Left cardiac atrium (tissue), 4 donors: ENCODE results near the gene NFATC4. TPM values are rescaled to one million over a fixed set of nuclear protein-coding genes. Genes with fewer than 3 reads are reported as not detected.
A peak's percentile ranks its signal among the peaks of the same experiment; 100 is the strongest.
"Not testable (repeated sequence)": the region's sequence is repeated elsewhere in the genome, so short reads cannot be mapped to it uniquely, and the experiment has no call there.

Experiments used
- ATAC-seq, 2 donors: fragments of 200-7000 bp; cut with Tn5 transposase; one replicate each; pipeline ENCODE4 v1.9.1; 2020; ENCODE audit warnings: mild to moderate bottlenecking in 2 of 2, moderate library complexity in 2 of 2
- DNase-seq: peaks from one replicate; pipeline ENCODE4 v3.0.0-alpha.2; 2020
- intact Hi-C, 2 donors: fragments of 100-400 bp; cut with DNase I; formaldehyde crosslinking; loops; one replicate each; pipeline versions ENCODE4 v1.14.1 to v1.15.1; 2022 to 2023
- total RNA-seq, 2 donors: library from RNA; stranded (reverse); fragmentation: NEBNext Ultra II Directional; extraction: Animal tissue kit (Norgen Biotek cat#: 25700); gene quantifications; one replicate each; pipeline ENCODE4 v1.2.1, GENCODE V29; 2021
- donor health status: DM: no; HTN: yes; CAD: no.
- donor health status: DM: no; HTN: yes; CAD: no; lungs with severe emphysema.
- donor health status: DM: yes; HTN: yes; CAD: no.
- donor health status: Dilated cardiomyopathy.

NFATC4 gene
- total RNA-seq, 2 donors from 2014 or later = 23.9 to 30.9 TPM

DNA sequence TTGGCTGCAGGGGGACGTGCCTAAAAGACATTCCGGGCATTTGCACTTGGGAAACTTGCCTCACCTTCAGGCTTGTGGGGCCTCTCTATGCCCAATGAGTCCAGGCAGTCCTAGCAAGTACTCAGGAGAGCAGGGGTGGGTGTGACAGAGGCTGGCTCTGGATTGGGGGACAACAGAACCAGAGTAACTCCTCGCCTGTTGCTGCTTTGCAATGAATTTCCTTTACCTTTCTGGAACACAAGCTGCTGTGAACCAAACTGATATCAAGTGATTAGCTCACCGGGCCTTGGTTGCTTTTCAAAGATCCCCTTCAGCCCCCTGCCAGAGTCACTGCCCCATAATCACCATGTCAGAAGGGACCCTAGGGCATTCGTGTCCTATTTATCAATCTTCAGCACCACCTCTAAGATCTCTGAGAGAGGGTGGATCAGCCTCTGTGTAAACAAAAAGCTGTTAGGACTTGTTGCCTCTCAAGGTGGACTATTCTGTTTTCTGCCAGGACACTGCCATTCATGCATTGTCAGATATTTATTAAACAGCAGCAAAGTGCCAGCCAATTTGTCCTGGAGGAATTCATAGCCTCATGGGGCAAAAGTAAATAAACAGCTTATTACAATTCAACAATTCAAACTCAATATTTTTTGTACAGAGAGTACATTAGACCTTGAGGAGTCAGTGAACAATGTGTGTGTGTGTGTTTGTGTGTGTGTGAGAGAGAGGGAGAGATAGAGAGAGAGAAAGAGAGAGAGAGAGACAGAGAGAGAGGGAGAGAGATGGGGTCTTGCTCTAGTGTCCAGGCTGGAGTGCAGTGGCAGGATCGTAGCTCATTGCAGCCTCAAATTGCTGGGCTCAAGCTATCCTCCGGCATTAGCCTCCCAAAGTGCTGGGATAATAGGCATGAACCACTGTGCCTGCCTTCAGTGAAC is 11.3 kb downstream of the NFATC4 start:
- ATAC-seq (no peak), DNase-seq (no peak)
- intact Hi-C loops = no loop called here

DNA sequence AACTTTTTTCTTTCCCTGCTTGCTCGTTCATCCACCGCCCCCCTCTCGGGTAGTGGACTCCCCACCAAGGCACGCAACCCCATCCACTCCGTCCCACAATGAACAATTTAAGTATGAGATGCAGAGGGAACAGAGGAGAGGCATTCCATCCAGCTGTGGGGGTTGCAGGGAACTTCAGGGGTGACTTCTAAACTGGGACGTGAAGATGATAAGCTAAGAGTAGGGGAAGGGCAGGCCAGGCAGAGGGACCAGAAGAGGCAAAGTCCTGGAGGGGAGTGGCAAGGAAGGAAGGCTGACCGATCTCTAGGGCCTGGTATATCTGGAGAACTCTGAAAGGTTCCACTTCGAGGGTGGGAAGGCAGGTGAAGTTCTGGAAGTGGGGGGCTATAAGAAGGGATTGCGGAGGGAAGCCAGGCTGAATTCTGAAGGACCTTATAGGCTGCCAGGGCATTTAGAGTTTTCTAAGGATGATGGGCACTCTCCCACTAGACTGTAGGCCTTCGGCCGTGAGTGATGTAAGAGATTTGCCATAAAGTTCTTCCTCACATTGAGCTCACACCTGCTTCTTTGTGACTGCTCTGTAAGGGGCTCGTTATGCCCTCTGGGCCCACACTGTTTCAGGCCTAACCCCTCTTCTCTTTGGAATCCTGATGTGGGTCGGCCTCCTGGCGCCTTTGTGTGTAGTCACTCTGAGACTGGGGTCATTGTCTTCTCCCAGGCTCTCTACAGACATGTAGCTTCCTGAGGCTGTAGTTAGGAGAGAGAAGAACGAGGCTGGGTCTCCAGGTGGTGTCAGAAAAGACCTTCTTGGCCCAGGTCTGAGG is 12.1 kb downstream of the NFATC4 start:
- intact Hi-C loops = no loop called here
- DNase-seq = no peak
- no peak for ATAC-seq

DNA sequence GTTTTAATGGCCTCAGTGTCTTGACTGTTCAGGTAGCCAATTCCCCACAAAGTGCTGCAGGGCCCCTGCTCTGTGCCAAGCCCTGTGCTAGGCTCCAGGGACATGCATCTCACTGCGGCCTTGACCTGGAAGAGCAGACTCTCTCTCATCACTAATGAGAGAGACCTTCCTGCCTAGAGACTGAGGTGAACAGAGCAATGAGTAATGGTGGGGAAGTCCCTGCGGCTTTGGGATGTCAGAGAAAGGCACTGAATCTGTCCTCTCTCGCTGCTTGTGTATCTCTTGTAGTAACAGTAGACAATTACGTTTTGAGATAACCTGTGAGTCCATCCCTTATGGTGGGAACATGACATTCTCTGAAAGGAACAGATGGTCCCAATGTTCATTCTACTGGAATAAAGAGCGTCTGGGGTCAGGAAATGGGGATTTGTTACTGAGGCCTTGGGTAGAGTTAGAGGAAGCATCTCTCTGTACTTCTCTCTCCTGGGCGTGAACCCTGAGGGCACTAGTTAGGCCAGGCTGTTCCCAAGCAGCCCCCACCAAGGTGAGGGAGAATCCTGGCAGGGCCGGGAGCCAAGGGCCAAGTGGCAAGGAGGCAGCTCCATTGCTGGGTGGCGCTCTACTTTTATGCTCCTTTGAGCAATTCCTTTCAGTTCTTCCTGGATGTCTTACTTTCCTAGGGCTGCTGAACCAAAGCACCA is 13.5 kb downstream of the NFATC4 start:
- intact Hi-C loops = no loop called here
- DNase-seq = no peak
- ATAC-seq = no peak

DNA sequence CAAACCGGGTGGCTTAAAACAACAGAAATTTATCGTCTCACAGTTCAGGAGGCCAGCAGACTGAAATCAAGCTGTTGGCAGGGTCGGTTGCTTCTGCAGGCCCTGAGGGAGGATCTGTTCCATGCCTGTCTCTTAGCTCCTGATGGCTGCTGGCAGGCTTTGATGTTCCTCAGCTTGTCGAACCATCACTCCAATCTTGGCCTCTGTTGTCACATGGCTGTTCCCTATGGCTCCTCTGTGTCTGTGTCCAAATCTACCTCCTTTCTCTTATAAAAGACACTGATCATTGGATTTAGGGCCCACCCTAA is 14.0 kb downstream of the NFATC4 start:
- intact Hi-C loops = no loop called here
- ATAC-seq = no peak
- no peak for DNase-seq

DNA sequence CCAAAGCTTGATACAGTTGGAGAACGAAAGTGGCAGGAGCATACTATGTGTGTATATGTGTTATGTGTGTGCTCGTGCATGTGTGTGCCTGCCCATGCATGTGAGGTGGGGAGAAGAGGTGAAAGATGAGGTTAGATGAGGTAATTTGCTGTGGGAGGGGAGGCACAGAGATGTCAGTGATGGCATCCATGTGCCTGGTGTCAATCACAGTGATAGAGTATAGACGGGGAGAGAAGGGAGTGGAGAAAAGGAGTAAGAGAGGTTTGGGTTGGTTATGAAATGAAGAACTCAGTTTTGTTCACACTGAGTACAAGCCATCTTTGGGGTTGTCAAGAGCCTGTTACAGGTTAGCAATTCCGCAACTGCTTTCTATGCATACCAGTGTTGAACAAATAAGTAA is 16.2 kb downstream of the NFATC4 start:
- ATAC-seq = no peak
- DNase-seq = no peak
- intact Hi-C loops = no loop called here

DNA sequence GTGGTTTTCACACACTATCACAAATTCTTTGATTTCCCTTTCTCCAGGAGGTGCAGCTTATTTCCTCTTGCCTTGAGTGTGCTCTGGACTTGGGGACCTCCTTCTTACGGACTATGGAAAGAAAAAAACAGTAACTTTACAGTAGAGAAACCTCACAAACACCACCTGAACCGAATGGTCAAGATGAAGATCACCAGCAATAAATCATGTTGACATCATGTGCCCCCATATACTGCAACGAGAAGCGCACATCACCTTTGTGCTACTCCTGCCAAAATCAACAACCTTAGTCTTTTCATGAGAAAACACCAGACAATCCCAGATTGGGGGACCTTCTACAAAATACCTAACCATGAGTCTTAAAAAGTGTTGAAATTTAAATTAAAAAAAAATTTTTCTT is 17.5 kb downstream of the NFATC4 start:
- DNase-seq (no peak), ATAC-seq (no peak)
- intact Hi-C loops = no loop called here

DNA sequence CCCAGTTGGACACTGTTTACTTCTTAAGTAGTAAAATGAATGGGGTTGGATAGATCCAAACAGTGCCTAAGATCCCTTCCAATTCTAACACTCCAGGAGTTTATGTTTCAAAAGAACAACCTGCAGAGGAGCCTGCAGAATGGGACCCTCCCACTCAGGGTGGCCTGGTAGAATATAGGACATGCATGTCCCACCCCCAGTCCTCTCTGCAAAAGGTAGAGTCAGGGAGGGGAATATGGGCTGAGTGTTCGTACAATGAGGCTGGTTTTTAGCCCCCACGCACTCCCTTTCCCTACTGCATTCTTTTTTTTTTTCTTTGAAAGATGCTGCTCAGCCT is 19.0 kb downstream of the NFATC4 start:
- ATAC-seq (no peak), DNase-seq (no peak)
- intact Hi-C loops = no loop called here

DNA sequence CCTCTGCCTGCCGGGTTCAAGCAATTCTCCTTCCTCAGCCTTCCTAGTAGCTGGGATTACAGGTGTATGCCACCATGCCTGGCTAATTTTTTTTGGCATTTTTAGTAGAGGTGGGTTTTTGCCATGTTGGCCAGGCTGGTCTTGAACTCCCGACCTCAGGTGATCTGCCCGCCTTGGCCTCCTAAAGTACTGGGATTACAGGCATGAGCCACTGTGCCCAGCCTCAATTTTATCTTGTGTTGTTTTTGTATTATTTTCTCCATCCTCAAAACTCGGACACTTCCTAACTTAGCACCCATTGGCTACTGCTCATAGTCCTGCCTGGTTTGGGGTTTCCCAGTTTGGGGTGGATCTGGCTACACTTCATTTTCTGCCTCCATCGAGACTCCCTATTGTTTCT is 19.6 kb downstream of the NFATC4 start:
- intact Hi-C loops, ATAC-seq, DNase-seq: not testable (repeated sequence)

DNA sequence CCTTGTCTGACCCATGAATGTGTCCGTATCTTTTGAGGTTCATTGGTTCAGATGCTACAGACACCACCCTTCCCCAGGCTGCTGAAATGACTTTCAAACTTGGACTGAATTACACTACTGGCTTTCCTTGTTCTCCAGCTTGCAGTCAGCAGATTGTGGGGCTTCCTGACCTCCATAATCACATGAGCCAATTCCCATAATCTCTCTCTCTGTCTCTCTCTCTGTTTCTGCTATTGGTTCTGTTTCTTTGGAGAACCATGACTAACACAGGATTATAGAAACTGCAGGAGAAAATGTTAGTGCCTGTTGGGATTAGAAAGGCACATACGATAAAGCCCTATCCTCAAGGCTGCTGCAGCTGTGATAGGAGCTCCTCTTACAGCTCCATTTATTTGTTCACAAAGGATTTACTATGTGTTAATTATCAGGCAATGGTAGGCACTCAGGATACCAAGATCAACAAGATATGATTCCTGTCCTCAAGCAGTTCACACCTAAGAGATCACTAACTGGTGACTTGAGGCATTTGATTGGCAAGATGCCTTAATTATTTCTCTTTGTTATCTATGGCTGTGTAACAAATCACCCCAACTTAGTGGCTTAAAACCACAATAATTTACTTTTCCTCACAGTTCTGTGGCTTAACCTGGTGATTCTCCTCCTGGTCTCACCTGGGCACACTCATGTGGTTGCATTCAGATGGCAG is 20.6 kb downstream of the NFATC4 start:
- peak in 1 of 2 donors; percentile 16 for ATAC-seq
- DNase-seq = no peak
- intact Hi-C loops = no loop called here

DNA sequence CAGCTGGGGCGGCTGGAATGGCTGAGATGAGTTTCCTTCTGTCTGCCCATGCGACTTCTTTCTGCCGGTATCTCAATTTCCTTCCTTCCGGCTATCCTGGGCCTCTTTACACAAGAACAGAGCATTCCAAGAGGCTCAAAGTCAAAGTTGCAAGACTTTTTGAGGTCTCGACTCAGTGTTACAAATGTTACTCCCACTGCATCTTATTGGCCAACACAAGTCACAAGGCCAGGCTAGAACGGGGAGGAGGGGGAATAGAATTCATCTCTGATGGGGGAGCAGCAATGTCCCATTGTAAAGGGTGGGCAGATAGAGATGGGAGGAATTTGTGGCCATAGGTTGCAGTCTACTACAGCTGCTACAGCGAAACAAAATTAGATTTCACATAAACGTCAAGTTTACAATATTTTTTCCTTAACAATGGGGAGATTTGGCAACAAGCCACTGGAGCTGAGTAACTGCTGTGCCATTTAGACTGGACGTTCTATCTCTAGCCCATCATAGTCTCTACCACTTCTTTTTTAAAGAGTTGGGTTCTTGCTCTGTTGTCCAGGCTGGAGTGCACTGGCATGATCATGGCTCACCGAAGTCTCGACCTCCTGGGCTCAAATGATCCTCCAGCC is 21.4 kb downstream of the NFATC4 start:
- intact Hi-C loops = no loop called here
- peak; percentile 54 to 61 for ATAC-seq
- DNase-seq = no peak

DNA sequence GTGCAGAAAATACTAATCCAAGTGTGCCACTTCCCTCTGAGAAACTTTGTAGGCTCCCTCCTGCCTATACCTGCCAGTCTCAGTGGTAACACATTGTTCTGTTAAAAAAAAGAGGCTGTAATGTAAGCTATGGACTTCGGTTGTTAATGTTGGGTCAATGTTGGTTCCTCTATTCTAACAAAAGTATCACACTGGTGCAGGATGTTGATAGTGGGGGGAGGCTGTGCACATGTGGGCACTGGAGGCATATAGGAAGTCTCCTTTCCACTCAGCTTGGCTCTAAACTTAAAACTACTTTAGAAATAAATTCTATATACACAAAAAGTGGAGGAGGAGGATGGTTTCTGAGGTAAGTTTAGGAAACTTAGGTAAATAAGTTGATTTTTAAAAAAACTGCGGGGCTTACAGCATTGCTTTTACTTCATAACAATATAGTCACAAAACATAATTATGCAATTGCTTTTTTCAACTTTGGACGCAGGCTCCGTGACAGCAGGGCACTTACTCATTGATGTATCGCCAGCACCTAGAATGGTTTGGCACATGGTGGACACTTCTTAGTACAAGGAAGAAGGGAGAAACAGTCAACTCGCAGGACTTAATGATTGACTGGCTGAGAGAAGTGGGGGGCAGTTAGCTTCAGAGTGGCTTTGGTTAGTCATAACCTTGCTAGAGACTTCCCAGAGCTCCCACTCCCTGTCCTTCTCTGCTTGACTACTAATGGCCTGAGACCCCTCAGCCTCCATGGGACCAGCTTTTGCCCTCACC is 22.9 kb downstream of the NFATC4 start:
- no peak for ATAC-seq
- DNase-seq = no peak
- intact Hi-C loops = no loop called here

DNA sequence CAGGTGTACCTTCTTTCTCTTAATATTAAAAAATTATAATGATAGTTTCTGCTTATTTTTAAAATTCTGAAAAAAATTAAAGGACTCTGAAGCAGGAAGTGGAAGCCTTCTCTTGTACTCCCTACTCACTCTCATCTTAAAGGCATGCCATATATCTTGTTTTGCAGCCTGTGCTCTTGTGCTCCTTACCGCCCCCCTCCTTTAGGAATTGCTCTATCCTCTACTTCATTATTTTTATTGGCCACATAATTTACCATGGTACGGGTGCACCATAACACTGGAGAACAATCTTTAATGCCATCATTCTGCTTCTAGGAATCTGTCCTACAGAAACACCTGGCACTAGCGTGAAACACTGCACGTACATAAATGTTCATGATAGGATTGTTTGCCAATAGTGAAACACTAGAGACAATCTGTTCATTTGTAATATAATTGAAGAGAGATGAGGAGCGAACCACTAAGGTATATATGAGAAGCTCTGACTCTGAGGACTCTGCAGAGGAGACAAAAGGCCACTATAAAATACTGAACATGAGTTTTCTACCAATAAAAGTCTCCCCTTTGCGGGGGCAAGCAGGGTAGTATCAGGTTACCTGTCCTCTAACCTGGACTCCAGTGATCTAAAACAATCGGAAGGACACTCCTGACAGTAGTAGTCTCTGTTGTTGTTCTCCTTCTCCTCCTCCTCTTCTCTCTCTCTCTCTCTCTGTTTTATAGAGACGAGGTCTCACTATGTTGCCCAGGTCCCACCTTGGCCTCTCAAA is 24.5 kb downstream of the NFATC4 start:
- ATAC-seq = peak in 1 of 2 donors; percentile 38
- intact Hi-C loops = no loop called here

DNA sequence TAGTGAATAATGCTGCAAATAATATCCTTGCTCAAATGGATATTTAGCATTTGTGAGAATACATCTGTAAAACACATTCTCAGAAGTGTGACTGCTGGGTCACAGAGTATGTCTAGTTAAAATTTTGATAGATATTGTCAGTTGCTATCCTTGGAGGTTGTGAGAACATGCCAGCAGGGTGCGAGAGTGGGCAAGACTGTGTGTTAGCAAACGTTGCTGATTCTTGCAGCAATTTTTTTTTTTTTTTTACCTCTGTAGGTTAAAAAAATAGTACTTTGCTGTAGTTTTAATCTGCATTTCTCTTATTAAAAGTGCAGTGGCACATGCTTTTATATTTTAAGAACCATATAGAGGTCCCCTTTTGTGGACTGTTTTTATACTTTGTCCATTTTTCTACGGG is 26.3 kb downstream of the NFATC4 start:
- no peak for DNase-seq
- ATAC-seq = no peak
- intact Hi-C loops = no loop called here

More for the DNA sequence above, 24.5 kb downstream of the NFATC4 start:
- no peak for DNase-seq

DNA sequence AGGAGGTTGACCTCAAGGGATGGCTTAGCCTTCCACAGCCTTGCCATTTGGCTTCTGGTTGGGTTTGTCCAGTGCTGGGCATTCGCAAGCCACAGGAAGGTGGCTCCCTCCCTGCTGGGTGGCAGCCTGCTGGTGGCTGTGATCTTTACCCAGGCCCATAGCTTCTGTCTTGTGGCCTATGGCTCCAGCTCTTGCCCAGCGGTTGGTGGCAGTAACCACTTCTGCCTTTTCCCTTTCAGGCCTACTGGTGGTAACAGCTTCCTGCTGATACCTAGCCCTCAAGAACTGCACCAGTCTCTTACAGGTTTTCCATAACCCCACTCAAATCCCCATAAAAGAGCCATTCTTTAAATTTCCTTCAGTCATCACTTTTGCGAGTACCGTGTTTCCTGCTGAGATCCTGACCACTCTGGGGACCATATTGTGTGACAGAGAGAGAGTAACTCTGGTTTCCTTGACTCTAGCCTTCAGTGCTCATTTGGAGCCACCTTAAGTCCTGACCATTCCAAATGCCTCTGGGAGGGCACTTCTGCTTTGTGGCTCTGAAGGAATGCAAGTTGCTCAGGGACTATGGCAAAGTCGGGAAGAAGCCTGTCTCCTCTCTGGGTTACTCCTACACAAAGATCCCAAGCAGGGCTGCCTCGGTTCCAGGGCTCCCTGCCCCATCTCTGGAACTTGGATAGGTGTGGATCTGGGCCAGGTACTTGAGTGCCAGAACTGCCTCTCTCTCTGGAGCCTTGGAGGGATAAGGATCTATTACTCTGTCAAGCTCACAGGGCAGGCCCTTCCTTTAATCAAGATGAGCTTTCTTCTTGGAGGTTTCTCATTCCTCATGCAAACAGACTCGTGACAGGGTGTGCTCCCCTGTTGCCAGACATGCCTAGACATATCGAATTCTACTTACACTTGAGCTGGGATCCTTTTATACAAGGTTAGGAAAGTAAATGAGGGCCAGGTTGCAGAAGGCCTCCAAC is 27.9 kb downstream of the NFATC4 start:
- DNase-seq = no peak
- no peak for ATAC-seq
- intact Hi-C loops = no loop called here

DNA sequence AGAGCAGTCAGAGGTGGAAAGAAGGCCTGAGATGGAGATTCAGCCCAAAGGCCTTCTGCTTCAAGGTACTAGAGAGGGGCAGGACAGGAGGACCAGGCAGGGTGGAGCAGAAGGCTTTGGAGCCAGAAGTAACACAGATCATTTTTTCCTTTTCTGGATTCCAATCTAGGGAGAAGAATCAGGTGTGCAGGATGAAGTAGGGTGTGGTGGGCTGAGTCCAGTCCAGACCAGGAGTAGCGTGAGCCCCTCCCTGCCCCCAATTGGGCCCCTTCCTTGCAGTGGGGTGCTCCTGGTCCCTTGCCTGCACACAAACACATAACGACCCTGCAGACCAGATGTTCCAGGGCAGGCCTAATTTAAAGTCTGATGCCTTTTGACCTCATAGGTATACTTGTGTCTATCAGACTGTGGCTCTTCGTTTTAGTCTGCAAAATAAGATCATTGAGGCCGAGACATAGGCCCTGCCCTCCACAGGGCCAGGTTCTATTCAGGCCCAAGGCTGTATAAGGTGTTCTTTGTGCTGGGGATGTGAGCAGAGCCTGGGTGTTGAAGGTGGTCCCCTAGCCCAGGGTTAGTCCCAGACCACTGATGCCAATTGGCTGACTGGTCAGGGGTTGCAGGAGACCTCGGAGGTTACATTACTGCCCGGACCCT is 29.8 kb downstream of the NFATC4 start:
- ATAC-seq = no peak
- intact Hi-C loops = no loop called here
- DNase-seq = no peak

DNA sequence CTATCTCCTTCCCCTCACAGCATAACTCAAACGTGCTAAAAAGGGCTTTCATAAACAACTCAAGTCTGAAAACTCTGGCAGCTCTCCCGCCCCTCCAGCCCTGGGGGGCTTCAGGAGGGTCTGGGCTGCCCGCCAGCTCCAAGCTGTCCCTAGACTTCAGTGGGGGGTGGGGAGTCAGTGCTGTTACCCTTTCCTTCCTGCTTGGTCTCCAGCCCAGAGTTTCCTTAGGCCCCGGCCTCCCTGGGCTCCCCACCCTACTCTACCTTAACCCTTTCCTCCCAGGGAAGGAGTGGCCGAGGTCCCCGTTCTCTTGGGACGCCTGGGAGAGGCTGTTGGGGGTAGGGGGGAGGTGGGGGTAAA is 30.3 kb downstream of the NFATC4 start:
- ATAC-seq (peak; percentile 63 to 72), DNase-seq (peak; percentile 49)
- intact Hi-C loops = no loop called here
